GM19438 (cell line): ENCODE measurements around the gene MAPKAPK3.

Experiments
- ATAC-seq: cut with Tn5 transposase; IDR thresholded peaks from one replicate; pipeline ENCODE4 v1.9.1; 2021; ENCODE audit warnings: low read depth; ENCODE audit not compliant: unreplicated experiment

The MAPKAPK3 gene

DNA sequence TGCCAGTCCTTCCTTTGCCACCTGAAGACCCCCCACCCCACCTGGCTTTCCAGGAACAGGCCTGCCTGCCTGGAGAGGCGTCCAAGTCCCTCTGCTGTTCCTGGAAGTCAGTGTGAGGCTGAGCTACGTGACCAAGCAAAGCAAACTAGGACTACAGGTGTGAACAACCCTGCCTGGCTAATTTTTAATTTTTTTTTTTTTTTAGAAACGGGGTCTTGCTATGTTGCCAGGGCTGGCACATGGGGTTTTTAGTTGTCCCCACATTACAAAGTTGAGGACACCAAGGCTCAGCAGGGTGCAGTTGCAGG, 30.2 kb upstream of the MAPKAPK3 start:
- ATAC-seq: no peak

DNA sequence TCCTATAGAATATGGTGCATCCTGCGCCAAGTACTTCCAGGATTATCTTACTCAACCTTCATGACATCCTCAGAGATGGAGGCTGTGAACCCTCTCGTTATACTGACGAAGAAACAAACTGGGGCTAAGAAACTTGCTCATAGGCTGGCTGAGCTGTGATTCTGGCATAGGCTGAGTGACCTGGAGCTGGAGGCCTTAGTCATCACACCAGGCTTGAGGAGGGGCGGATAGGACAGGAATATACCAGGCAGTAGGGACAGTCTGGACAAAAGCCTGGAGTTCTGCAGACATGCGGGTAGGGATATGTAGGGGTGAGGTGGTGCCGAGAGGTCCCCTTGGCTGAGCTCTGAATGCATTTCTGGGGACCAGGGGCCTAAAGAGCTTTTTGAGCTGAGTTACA, 29.6 kb upstream of the MAPKAPK3 start:
- no peak for ATAC-seq

DNA sequence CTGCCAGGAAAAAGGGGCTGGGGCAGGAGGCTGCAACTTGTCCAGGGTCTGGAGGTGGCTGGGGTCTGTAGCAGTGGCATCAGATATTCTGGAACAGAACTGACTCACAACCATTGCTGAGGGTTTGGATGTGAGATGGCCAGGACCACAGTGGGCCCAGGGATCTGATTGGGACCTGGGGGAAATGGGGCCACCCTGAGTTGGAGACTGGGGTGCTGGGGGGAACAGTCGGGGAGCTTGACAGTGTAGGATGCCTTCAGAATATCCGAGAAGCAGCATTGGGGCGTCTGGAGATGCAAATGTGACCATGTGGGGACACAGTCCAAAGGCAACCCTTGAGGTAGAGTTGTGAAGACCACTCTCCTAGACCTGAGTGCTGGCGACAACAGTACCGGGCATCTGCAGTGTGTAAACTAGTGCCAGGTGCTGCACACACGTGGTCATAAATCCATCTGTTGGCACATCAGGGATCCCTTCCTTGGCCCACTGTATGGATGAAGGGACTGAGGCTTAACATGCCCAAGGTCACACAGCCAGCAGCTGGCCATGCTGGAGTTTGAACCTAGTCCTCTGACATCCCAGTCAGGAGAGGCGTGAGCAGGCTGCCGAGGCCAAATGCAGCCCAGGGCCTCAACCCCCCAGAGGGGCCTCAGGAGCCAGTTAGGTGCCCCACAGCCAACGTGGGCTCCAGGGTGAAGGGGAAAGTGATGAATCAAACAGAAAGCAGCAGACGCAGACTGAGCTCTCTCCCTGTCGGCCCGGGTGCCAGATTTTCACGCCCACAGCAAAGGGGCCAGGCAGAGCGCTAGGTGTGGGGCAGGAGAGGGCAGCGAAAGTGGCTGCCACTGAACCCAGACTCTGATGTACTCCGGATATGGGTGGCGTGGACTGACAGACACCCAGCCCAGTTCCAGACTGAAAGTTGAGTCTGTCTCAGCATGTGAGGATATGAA, 28.9 kb upstream of the MAPKAPK3 start:
- no peak for ATAC-seq

DNA sequence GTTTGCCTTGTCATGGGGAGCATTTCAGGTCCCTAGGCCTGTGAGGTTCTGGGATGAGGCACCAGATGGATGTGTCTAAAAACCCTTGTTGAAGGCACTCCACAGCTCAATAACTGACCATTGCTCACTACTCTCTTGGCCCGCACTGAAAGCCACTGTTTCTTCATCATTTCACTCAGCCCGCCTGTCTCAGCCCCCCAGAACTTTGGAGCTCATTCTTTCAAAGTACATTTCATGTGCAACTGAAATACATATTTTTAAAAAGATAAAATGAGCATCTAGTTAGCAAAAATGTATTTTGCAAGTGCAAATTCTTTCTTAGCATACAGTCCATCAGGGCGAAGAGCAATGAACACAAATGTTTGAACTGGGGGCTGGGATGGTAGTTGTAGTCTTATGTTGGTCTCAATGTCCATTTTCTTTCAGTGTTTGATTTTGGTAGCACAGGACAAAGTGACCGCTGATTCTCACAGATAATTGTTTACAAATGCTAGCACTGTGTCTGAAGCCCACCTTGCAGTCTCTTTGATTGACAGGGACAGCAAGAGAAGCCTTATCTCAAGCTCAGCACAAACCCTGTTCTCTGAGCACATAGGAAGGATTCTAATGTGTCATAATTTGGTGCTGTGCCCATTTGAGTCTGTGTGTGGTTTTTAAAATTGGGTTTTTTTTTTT, 28.1 kb upstream of the MAPKAPK3 start:
- no peak for ATAC-seq

DNA sequence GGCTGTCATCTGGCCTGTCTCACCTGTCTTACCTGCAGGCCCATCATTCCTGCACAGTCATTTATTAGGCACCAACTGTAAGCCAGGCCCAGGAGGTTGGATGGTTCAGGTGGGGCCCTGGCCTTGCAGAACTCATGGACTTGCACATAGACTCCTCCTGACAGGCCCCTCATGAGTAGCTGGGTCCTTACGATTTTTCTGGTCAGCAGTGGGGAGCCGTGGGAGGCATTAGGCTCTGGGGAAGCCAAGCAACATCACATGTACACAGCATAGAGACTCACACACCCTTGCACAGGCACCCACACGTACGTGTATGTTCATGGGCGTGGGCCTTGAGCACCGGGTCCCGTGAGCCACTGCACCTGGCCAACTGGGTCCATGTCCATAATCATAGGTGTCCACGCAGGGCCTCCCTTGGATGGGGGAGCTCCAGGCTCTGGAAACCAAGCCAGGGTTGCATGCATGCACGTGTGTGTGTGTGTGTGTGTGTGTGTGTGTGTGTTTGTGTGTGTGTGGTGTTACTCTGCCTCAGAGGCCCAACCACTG, 25.7 kb upstream of the MAPKAPK3 start:
- peak; percentile 5 for ATAC-seq

DNA sequence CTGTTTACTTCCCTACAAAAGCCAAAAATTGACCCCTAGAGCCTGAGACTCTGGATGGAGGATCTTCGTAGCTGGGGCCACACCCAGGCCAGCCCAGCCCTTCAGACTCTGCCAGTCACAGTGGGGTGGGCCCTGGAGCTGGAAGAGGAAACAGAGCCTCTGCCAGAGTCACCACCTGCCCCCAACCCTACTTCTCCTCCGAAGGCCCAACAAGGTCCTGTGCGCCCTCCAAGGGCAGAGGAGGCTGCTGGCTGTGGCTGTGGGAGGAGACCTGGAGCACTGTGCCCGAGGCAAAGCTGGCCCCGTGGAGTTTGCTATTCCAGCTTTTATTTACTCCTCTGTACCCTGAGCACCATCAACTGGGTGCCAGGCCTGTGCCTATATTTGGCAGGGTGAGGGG, 24.4 kb upstream of the MAPKAPK3 start:
- no peak for ATAC-seq

DNA sequence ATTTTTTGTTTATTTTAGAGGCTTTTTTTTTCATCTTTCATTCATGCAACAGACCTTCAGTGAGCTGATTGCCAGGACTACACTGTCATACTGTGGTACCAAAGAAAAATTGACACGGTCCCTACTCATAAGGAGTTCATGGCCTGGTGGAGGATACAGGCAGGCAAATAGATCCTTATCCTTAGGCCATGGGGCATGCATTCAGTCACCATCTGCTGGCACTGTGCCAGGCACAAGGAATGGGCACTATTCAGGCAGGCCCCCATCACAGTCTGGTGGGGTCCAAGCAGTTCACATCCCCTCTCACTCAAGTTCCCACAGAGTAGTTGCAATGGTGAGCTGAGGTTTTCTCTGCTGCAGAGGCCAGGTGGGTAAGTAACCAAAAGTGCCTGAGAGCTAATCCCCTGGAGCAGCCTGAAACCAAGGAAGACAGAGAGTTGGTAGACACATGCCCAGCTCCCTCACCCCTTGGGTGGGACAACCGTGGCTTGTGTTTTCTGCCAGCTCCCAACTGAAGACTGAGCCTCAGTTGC, 22.6 kb upstream of the MAPKAPK3 start:
- ATAC-seq: no peak

DNA sequence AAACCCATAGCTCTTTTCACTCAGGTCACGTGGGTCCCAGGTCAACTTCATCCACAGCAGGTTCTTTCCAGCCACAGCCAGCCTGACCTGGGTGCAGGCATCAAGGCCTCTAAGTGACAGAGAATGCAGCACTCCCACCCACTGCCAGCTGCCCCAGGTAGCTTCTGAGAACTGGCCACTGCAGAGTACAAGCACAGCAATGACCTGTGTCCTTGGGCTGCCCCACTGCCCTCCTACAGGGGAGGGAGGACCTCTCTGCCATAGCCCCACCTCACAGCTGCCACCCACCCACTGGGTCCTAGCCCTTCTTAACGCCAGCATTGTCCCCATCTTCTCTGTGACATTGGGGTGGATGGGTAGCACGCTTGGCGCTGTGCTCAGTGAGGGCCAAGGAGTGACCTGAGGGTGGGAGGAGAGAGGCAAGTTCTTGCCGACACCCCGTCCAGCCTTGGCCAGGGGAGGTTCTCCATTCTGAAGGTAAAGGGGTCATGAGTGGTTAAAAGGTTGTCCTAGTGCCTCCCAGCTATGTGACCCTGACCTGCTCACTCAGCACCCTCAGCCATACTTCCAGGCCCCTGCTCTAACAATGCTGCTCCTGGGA, 17.7 kb upstream of the MAPKAPK3 start:
- no peak for ATAC-seq

DNA sequence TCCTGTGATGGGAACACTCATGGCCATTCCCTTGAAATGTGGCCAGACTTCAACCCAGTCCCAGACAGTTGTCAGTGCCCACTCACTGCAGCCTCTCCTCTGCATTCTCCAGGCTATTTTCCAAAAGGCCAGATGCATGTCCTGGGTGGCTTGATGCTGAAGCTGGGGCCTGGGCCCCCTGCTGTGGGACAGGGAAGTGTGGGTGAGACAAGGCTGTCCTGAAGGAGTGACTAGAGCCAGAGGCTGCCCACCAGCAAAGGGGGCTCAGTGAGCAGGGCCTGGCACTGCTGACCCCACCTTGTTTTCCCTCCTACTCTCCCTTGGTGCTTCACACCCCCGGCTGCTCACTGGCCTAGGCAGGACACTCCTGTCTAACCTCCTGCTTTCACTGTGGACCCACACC, 17.2 kb upstream of the MAPKAPK3 start:
- no peak for ATAC-seq

DNA sequence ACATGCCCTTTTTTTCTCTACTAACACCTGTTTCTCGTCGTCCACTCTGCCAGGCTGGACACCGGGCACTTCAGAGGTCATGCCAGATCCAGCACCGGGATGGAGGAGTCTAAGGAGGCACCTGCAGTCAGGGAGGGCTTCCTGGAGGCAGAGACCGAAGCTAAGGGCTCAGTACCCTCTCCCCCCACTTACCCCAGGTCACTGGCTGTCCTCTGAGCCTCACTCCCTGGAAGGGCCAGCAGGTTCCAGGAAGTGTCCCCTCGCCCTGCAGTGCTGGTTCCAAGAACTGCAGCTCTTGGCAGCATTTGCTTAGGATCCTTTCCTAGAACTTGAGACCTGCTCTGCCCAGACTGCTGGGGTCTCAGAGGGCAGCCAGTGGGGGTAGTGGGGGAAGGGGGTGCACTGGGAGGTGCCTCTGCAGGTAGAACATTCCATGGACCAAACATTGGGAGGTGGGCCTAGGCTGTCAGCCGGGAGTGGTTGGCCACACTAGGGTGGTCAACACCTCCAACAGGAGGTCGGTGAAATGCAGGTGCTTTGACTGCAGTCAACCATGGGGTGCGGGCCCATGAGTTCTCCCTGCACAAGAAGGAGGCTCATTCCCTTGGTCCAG, 16.7 kb upstream of the MAPKAPK3 start:
- ATAC-seq: no peak

DNA sequence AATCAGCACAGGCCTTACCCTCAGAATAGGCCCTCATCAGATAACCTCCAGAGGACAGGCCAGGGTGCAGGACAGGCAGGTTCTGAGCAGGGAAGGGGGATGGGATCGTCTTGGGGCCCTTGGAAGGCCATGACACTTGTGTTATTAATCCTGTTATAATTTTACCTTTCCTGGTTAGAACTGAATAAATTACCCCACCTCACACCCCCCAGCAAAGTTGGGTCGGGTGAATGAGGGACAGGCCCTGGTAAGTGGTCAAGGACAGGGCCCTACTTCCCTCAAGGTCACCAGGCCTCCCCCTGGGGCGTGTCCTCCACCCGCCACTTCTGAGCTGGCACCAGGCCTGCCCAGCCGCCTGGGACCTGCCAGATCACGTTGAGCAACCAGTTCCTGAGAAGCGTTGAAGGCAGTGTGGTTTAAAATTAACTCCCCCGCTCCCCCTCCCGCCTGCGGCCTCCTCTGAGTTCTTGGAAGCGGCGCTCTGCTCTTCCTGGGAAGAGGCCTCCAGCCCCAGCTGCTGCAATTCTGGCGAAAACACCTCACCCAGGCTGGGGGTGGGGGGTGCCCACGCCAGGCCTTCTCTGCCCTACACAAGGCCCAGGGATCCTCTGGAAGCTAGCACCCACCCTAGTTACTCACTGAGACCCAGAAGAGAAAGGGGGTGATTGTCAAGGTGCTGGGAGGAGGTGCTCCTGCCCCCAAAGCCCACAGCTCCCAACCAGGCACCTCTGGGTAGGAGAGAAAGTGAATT, 15.9 kb upstream of the MAPKAPK3 start:
- peak; percentile 73 for ATAC-seq

DNA sequence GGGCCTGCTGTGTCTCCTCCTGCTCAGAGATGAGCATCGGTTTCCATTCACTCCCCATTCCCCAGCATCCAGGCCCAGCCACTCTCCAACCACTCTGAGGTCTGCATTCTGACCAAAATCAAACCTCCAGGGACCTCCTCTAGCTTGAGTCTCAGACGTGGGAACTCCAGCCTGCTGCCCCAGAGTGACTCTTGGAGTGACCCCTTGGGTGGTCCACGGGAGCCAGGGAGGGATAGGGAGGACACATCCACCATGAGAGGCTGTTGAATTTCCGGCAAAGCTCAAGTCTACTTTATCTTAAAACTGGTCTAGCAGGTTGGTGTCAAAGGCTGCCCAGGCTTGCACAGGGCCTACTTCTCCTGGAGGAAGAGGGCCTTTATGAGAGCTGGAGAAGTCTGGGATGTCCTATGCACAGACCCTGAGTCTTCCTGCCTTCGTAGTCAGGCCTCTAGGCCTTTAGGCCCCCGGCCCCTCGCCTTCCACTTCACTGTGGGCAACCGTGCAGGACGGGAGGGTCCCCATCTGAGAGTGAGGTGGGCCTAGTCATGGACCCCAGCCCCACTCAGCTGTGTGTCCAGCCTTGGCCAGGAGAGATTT, 14.3 kb upstream of the MAPKAPK3 start:
- ATAC-seq: no peak

DNA sequence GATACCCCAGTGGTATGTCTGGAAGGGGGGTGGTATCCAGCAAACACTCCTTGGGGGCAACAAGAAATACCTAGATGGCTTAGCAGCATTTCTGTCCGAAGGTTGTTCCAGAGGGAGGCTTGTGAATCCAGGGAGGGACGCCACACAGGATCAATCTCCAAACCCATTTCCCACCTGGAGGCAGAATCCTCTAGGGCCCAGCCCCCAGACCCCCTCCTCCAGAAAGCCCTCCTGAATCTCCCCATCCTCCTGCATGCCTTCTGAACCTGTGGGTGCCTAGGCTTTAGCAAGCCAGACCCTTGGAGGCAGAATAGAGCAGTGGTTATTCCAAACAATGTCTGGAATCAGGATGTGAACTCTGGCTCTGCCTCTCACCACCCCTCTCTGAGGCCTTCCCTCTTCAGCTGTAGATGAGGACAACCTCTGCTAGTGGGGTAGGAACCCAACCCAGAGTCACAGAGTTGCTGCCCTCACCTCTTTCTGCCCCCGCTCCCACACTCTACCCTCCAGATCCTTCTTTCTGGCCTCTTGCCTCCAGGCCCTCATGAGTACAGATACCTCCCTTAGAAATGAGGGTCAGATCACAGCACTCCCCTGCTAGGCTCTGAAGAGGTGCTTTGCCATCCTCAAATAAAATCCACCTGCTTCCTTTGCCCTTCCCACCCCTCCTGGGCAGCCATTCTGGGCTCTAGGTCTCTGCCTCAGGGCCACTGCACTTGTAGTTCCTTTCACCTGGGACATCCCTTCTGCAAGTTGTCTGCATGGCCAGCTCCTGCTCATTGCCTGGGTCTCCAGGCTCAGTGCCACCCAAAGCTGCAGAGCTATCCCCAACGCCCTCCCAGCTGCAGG, 13.5 kb upstream of the MAPKAPK3 start:
- no peak for ATAC-seq

DNA sequence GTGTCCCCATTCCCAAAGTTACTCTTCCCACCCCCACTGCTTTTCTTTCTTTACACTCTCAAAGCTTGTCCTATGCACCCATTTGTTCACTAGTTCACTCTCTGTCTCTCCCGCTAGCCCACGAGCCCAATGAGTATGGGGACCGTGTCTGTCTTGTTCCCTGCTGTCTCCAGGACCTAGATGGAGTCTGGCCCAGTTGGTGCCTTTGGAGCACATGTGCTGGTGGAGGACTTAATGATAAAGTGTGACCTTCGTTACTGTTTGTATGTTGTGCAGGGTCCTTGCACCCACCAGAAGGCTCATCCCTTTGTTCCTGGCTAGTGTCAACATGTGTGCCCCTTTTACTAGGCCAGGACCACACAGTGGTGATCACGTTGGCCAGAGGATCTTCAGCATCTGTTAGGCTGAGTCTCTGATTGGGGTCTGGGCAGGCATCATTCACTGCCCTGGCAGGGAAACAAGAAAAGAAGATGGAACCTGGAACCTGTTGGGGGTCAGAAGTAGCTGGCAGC, 12.8 kb upstream of the MAPKAPK3 start:
- ATAC-seq: no peak

DNA sequence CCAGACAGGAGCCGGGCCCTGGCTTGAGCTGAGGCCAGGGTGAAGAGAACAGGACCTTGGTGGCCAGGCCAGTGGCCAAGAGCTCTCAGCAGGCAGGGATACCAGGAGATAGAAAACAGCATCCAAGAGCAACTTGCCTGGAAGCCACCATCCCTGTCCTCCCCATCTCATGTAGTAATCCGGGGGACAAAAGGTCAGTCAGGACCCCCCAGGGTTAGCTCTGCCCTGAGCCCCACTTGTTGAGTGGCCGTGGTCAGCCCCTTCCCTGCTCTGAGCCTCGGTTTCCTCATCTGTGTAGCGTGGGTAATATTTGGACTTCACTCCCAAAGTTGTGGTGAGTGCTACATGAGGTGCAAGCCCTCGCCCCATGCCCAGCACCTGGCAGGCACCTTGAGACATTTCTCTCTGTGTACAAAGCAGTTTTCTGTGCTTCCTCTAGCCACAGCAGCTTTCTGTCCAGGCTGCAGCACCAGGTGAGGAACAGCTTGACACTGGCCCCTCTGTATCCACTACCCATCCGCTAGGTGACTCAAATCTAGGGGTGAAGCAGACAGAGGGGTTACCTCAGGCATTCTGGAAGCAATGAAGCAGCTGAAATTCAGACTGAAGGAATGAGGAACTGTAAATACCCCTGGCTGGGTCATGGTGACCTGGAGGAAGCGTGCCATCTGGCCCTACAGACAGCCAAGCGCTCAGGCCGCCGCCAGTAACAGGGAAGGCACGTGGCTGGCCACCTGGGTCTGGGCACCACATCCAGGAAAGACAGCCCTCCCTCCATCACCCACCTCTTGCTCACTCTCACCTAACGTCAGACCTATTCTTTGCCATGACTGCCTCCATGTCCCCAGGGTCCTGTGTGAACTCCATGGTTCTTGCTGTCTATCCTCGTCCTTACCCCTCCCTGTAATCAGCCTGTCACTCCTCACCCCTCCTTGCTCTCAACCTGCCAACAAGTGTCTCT, 12.0 kb upstream of the MAPKAPK3 start:
- no peak for ATAC-seq

DNA sequence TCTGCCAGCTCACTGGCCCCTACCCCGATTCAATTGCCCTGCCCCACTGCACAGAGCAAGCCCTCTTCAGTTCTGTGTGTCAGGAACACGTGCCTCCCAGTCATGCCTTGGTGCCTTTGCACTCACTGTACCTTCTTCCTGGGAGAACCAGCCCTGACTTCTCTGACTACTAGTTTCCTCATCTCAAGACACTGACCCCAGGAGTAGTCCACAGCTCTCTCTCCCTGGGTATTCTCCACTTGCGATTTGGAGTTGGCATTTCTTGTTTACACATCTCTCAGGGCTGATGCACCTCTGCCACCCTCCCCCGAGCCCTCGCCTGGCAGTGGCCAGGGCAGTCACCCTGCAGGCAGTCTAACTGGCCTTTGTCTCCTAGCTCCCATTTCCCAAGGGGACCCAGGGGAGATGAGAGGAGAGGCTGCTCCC, 11.0 kb upstream of the MAPKAPK3 start:
- no peak for ATAC-seq

DNA sequence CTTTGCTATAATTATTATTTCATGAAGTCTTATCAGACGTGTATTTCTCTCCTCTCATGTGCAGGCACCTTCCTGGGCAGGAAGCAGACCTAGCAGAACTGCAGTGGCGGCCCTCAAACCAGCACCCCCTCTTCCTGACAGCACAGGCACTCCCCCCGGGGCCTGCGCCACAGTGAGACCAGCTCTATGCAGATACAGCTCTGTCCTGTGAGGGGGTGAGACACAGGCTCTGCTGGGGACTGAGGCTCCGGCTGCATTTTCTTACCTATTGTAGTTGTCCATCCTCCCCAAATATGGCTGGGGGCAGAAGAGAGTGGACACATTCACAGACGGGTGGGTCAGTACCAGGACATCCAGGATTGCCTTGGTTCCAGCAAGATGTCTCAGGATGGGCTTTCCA, 10.4 kb upstream of the MAPKAPK3 start:
- no peak for ATAC-seq
